ENCODE data around the gene SLC47A1. TPM values are rescaled to one million over a fixed set of nuclear protein-coding genes. Genes with fewer than 3 reads are reported as not detected.

Gene SLC47A1
- total RNA-seq, 1 donor from 2014 or later, result 0.64 TPM

DNA sequence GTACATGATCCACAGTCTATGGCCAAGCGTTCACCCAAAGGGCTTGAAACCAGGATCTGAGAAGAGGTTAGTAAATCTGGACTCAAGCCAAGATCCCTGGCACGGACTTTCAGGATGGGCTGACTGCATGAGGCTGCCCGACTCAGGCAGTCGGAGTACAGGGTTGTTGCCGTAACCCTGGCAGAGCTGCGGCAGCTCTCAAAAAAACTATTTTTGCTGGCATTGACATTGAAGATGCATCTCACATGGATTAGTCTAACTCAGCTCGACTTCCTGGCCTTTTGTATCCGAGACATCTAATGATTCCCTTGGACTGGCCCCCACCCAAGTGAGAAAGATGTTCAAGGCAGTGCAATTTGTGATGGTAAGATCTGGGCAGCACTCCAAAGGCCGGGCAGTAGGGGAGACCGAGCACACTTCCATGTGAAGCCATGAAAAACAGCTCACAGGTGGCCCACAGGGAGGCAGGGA is 6.2 kb downstream of the SLC47A1 start:
- no peak for DNase-seq (ENCODE audit: low spot score in 2 of 2)
- Histone ChIP-seq H3K27ac (no peak overlapping the region), H3K4me3 (no peak overlapping the region), H3K9me3 (no peaks in the 10 kb centered on the region), H3K27me3 (no peaks in the 10 kb centered on the region), H3K4me1 (no peaks in the 10 kb centered on the region), H3K36me3 (no peaks in the 10 kb centered on the region)
- no peak for TF ChIP-seq CTCF (IDR thresholded peaks at IDR 0.05)
- intact Hi-C loops (cut with DNase I), result no loop called here

GRCh38 chr17:19540706-19541370 is 7.2 kb downstream of the SLC47A1 start:
- Histone ChIP-seq H3K9me3 (no peaks in the 10 kb centered on the region), H3K27me3 (no peaks in the 10 kb centered on the region), H3K27ac (no peak overlapping the region), H3K4me3 (no peak overlapping the region), H3K36me3 (no peaks in the 10 kb centered on the region), H3K4me1 (no peaks in the 10 kb centered on the region)
- no peak for DNase-seq (ENCODE audit: low spot score in 2 of 2)
- no peak for TF ChIP-seq CTCF (IDR thresholded peaks at IDR 0.05)
- intact Hi-C loops (cut with DNase I), result no loop called here

- TF ChIP-seq CTCF (IDR thresholded peaks at IDR 0.05), result no peak
- Histone ChIP-seq H3K36me3 (no peaks in the 10 kb centered on the region), H3K9me3 (no peaks in the 10 kb centered on the region), H3K4me1 (peaks cover 0 to under 1% of the 10 kb centered on the region in 2 donors), H3K4me3 (no peak overlapping the region), H3K27ac (no peak overlapping the region), H3K27me3 (no peaks in the 10 kb centered on the region)
- intact Hi-C loops (cut with DNase I), result no loop called here
- no peak for DNase-seq (ENCODE audit: low spot score in 2 of 2)
Measured at GRCh38 chr17:19541445-19541844, 7.8 kb downstream of the SLC47A1 start.

GRCh38 chr17:19542247-19542646 is 8.6 kb downstream of the SLC47A1 start:
- H3K4me1 ChIP-seq, result peaks cover 0 to 3% of the 10 kb centered on the region in 2 donors
- no peaks in the 10 kb centered on the region for H3K9me3 ChIP-seq
- H3K27me3 ChIP-seq, result no peaks in the 10 kb centered on the region
- no peak overlapping the region for H3K4me3 ChIP-seq
- TF ChIP-seq CTCF (IDR thresholded peaks at IDR 0.05), result no peak
- no peaks in the 10 kb centered on the region for H3K36me3 ChIP-seq
- H3K27ac ChIP-seq, result no peak overlapping the region
- intact Hi-C loops (cut with DNase I), result no loop called here
- no peak for DNase-seq (ENCODE audit: low spot score in 2 of 2)

DNA sequence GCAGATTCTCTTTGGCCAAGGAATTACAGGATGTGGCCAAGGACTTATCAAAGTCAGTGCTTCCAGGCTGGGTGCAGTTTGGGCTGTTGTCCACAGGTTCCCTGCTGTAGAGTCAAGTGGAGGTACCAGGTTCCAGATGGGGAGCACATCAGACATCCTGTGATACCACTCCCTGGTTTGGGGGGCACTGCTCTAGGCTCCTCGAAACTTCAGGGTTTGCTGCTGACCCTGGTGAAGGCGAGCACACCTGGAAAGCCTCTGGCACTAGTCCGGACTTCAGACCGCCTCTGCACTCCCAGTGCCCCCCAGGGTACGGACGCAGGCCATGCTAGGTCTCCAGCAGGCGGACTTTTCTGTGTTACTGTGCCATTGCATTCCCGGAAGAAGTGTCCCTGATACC is 10.7 kb downstream of the SLC47A1 start:
- no peaks in the 10 kb centered on the region for H3K36me3 ChIP-seq
- H3K9me3 ChIP-seq, result no peaks in the 10 kb centered on the region
- intact Hi-C loops (cut with DNase I), result no loop called here
- no peak overlapping the region for H3K4me3 ChIP-seq
- DNase-seq (ENCODE audit: low spot score in 2 of 2), result no peak
- TF ChIP-seq CTCF (IDR thresholded peaks at IDR 0.05), result no peak
- no peaks in the 10 kb centered on the region for H3K27me3 ChIP-seq
- no peak overlapping the region for H3K27ac ChIP-seq
- H3K4me1 ChIP-seq, result peaks cover 0 to 3% of the 10 kb centered on the region in 2 donors

Data from ascending aorta (tissue), 2 donors.